HuH-7 (cell line): ENCODE data around the gene TRIM58.

Source experiments
- DNase-seq: peaks from one replicate; pipeline ENCODE4 v3.0.0; 2011; ENCODE audit warnings: low spot score

Gene TRIM58

GRCh38 chr1:247857069-247857984 is at the start of gene TRIM58:
TRIM58 (plus strand) TSS chr1:247857187; CDS start chr1:247857247, 60 bp downstream.
- no peak for DNase-seq

GRCh38 chr1:247812637-247813036 is 44.4 kb upstream of the TRIM58 start:
- DNase-seq: no peak

- no peak for DNase-seq
These were observed 34.9 kb upstream of the TRIM58 start for GRCh38 chr1:247822060-247822459.

GRCh38 chr1:247824023-247824422 is 33.0 kb upstream of the TRIM58 start, which contains the start of gene OR14A16:
OR14A16 (minus strand) TSS chr1:247824119; CDS start chr1:247815729, 8,390 bp downstream.
- DNase-seq: no peak

GRCh38 chr1:247825362-247825761 is 31.6 kb upstream of the TRIM58 start:
- no peak for DNase-seq

- no peak for DNase-seq
These were observed 27.3 kb upstream of the TRIM58 start for GRCh38 chr1:247829656-247830055.

- no peak for DNase-seq
These were observed 23.4 kb upstream of the TRIM58 start for GRCh38 chr1:247833601-247834000.

GRCh38 chr1:247840818-247841217 is 16.2 kb upstream of the TRIM58 start:
- no peak for DNase-seq

- DNase-seq: no peak
These were observed 15.2 kb upstream of the TRIM58 start, which contains the start of gene OR11L1 for GRCh38 chr1:247841796-247842195. OR11L1 (minus strand) TSS chr1:247841896; CDS start chr1:247841896, 0 bp downstream.

GRCh38 chr1:247843411-247843810 is 13.6 kb upstream of the TRIM58 start:
- no peak for DNase-seq

- DNase-seq: no peak
These were observed 11.8 kb upstream of the TRIM58 start for GRCh38 chr1:247845011-247845692.

GRCh38 chr1:247845693-247846017 is 11.3 kb upstream of the TRIM58 start:
- DNase-seq: no peak

GRCh38 chr1:247848346-247848745 is 8.6 kb upstream of the TRIM58 start:
- DNase-seq: no peak

GRCh38 chr1:247849616-247850015 is 7.4 kb upstream of the TRIM58 start:
- DNase-seq: no peak

GRCh38 chr1:247854899-247855545 is 2.0 kb upstream of the TRIM58 start:
- no peak for DNase-seq

- no peak for DNase-seq
These were observed 1.1 kb upstream of the TRIM58 start for GRCh38 chr1:247855911-247856310.

GRCh38 chr1:247857985-247858619 is 1.1 kb downstream of the TRIM58 start:
- DNase-seq: no peak

- no peak for DNase-seq
These were observed 5.8 kb downstream of the TRIM58 start for GRCh38 chr1:247862756-247863155.

- DNase-seq: no peak
These were observed 7.7 kb downstream of the TRIM58 start for GRCh38 chr1:247864644-247865043.

- no peak for DNase-seq
These were observed 8.4 kb downstream of the TRIM58 start for GRCh38 chr1:247865416-247865815.

- no peak for DNase-seq
These were observed 26.4 kb downstream of the TRIM58 start for GRCh38 chr1:247883346-247883745.

- no peak for DNase-seq
These were observed 27.9 kb downstream of the TRIM58 start for GRCh38 chr1:247884797-247885413.
